Sigmoid colon (tissue), 4 donors: ENCODE data around the gene STXBP5.

ENCODE experiments used
- CTCF ChIP-seq, 4 experiments: fragments of 450-650 bp in 3 of 4; fragments of 200-600 bp in 1 of 4; IDR thresholded peaks; one replicate each; pipeline ENCODE4 v1.5.1; 2016 to 2019; ENCODE audit warnings: antibody characterized with exemption in 4 of 4, mild to moderate bottlenecking in 3 of 4, moderate library complexity in 2 of 4
- POLR2AphosphoS5 ChIP-seq, 4 donors: sonication (generic); formaldehyde crosslinking; IDR thresholded peaks; one replicate each; pipeline ENCODE4 v1.6.1; 2017; ENCODE audit warnings: antibody characterized with exemption in 4 of 4

GRCh38 chr6:147226163-147226724 is 22.0 kb downstream of the STXBP5 start:
- TF ChIP-seq CTCF (IDR thresholded peaks at IDR 0.05) (no peak), POLR2AphosphoS5 (IDR thresholded peaks at IDR 0.05) (no peak)
